Left ventricle myocardium inferior (tissue), 1 donor: Measurements from ENCODE around the gene SUB1. TPM values are rescaled to one million over a fixed set of nuclear protein-coding genes. Genes with fewer than 3 reads are reported as not detected.
A peak's percentile ranks its signal among the peaks of the same experiment; 100 is the strongest.

Source experiments
- DNase-seq: peaks from one replicate; pipeline ENCODE4 v3.0.0-alpha.2; 2020
- H3K27ac ChIP-seq: fragments of 200-600 bp; replicated peaks from 2 replicates; pipeline ENCODE4 v1.8.0; 2021
- H3K27me3 ChIP-seq: fragments of 200-600 bp; 2 replicates; pipeline ENCODE4 v1.8.0; 2021; ENCODE audit warnings: low read depth
- H3K36me3 ChIP-seq: fragments of 200-600 bp; 2 replicates; pipeline ENCODE4 v1.8.0; 2021
- H3K4me1 ChIP-seq: fragments of 200-600 bp; 2 replicates; pipeline ENCODE4 v1.8.0; 2021
- H3K4me3 ChIP-seq: fragments of 200-600 bp; 2 replicates; pipeline ENCODE4 v1.8.0; 2021; ENCODE audit warnings: mild to moderate bottlenecking, moderate library complexity
- H3K9me3 ChIP-seq: fragments of 200-600 bp; replicated peaks from 2 replicates; pipeline ENCODE4 v1.8.0; 2021
- CTCF ChIP-seq: fragments of 200-600 bp; IDR thresholded peaks from 2 replicates; pipeline ENCODE4 v1.8.0; 2021; ENCODE audit warnings: antibody characterized with exemption, mild to moderate bottlenecking, borderline replicate concordance
- intact Hi-C: fragments of 100-400 bp; cut with micrococcal nuclease; formaldehyde crosslinking; loops from one replicate; pipeline ENCODE4 v1.11.0; 2022
- total RNA-seq: library from RNA; stranded (reverse); fragmentation: NEBNext Ultra II Directional; extraction: Animal tissue kit (Norgen Biotek cat#: 25700); gene quantifications from one replicate; pipeline ENCODE4 v1.2.1, GENCODE V29; 2021
- donor health status: DM: no; HTN: yes; CAD: no; lungs with severe emphysema.

The SUB1 gene
- total RNA-seq, 1 donor from 2014 or later: 222 TPM

GRCh38 chr5:32581010-32581785 is 4.2 kb upstream of the SUB1 start:
- no peak for TF ChIP-seq CTCF
- Histone ChIP-seq H3K4me3 (no peak overlapping the region), H3K27ac (no peak overlapping the region), H3K4me1 (peaks cover 12% of the 10 kb centered on the region), H3K9me3 (peaks cover 2% of the 10 kb centered on the region), H3K27me3 (no peaks in the 10 kb centered on the region), H3K36me3 (no peaks in the 10 kb centered on the region)
- no peak for DNase-seq
- intact Hi-C loops: no loop called here

DNA sequence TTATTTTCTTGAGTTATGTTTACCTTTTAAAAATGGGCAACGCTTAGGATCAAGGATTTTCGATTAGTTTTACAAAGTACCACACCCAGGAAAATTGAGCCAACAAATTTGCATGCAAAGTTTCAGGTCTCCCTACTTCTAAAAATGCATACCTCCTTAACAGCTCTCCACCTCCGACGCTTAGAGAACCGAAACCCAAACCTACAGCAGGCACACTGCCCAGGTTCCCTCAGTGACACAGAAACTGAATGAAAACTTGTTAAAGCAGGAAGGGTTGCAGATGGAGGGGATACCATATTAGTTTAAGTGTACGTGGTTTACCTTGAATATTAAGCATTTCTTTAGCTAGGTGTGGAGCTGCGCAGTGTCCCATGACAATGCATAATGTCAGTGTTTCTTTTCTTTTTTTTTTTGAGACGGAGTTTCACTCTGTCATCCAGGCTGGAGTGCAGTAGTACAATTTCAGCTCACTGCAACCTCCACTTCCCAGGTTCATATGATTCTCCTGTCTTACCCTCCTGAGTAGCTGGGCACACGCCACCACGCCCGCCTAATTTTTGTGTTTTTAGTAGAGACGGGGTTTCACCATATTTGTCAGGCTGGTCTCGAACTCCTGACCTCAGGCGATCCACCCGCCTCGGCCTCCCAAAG is 1.6 kb upstream of the SUB1 start:
- peaks cover 2% of the 10 kb centered on the region for H3K9me3 ChIP-seq
- no peak overlapping the region for H3K27ac ChIP-seq
- DNase-seq: no peak
- intact Hi-C loops: no loop called here
- no peaks in the 10 kb centered on the region for H3K27me3 ChIP-seq
- no peak overlapping the region for H3K4me3 ChIP-seq
- peaks cover 7% of the 10 kb centered on the region for H3K36me3 ChIP-seq
- H3K4me1 ChIP-seq: peaks cover 31% of the 10 kb centered on the region
- TF ChIP-seq CTCF: no peak

DNA sequence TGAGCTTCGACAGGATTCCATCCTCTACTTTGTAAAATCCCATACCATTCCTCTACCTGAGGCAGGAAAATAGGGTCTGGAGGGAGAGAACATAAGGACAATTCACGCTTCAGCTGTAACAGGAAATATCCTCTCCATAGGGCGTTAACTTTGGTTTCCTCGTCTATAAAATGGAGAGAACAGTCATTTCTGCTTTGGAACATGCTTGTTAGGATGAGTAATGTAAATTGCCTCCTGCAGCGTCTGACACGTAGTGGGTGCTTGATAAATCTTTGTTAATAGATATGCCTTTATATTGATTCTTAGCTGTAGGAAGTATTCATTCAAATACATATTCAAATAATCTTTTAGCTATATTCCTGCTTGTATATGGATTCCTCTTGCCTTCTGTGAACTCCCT is 711 bp upstream of the SUB1 start:
- peak overlapping the region; percentile 93 for H3K4me3 ChIP-seq
- intact Hi-C loops: no loop called here
- DNase-seq: no peak
- peaks cover 36% of the 10 kb centered on the region for H3K4me1 ChIP-seq
- no peaks in the 10 kb centered on the region for H3K27me3 ChIP-seq
- H3K27ac ChIP-seq: no peak overlapping the region
- peaks cover 16% of the 10 kb centered on the region for H3K36me3 ChIP-seq
- TF ChIP-seq CTCF: no peak
- H3K9me3 ChIP-seq: peaks cover 2% of the 10 kb centered on the region

DNA sequence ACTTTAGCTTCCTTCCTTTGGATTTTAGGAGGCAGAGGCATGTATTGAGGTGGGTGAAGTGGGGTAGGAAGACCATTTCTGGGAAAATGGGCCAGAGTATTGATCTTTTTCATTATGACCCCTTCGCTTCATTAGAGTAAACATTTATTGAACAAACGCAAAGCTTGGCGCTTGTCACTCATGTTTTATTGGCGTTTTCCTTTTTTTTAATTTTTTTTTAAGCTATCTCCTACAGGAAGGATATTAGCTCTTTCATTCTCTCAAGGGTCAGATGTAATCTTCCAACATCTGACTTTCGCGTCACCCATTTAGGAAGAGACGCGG is 273 bp upstream of the SUB1 start:
- H3K27ac ChIP-seq: peak overlapping the region; percentile 99

DNA sequence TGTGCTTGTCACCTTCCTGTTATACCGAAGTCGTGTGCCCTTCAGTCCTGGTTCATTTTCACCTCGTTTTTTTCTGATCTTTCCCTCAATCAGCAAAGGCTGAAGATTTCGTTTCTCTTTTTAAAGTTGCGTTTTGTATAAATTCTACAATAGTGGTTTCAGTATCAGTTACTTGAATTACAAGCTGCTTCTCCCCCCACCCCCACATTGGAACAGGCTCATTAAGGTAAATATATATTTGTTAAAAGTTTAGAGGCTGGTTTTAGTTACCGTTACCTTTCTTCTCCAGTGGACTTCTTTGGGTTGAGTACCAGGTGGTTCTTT is 881 bp downstream of the SUB1 start:
- DNase-seq: no peak
- H3K4me1 ChIP-seq: peaks cover 39% of the 10 kb centered on the region
- intact Hi-C loops: no loop called here

More for the DNA sequence above, 273 bp upstream of the SUB1 start:
- Histone ChIP-seq H3K4me3 (peak overlapping the region; percentile 93), H3K36me3 (peaks cover 19% of the 10 kb centered on the region), H3K27me3 (no peaks in the 10 kb centered on the region), H3K4me1 (peaks cover 39% of the 10 kb centered on the region), H3K9me3 (peaks cover 2% of the 10 kb centered on the region)
- intact Hi-C loops: no loop called here
- no peak for DNase-seq
- no peak for TF ChIP-seq CTCF

More for the DNA sequence above, 881 bp downstream of the SUB1 start:
- Histone ChIP-seq H3K27ac (peak overlapping the region; percentile 99), H3K27me3 (no peaks in the 10 kb centered on the region), H3K36me3 (peaks cover 25% of the 10 kb centered on the region), H3K9me3 (peaks cover 2% of the 10 kb centered on the region), H3K4me3 (peak overlapping the region; percentile 93)
- TF ChIP-seq CTCF: no peak
